ENCODE measurements around the gene THSD7B.

Gene THSD7B

DNA sequence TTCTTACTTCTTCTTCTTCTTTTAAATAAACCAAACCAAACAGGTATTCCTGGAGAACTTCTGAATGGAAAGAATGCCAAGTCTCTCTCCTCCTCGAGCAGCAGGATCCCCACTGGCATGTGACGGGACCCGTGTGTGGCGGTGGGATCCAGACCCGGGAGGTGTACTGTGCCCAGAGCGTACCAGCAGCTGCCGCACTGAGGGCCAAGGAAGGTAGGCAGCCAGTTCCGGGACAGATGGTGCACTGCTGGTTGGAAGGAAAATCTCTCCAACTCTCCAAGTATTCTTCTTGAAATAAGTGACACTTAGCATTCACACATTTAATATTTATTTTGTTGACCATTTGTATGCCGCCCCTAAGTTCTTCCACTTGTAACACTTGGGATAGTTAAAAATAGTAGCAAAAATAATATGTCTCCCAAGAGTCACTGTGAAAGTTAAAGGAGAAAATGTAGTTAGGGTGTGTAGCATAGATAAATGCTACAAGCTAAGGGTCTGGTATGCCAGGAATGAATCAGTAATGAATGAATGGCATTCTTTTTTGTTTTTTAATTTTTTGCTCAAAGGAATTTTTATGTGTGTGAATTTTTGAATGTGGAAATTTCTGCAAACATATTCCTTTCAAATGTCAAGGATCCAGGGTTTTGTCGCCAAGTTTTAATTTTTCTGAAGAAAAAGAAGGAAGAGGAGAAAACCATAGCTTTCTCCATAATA is 349.9 kb downstream of the THSD7B start:
- no peak for DNase-seq (ENCODE audit: low read depth, low spot score)

DNA sequence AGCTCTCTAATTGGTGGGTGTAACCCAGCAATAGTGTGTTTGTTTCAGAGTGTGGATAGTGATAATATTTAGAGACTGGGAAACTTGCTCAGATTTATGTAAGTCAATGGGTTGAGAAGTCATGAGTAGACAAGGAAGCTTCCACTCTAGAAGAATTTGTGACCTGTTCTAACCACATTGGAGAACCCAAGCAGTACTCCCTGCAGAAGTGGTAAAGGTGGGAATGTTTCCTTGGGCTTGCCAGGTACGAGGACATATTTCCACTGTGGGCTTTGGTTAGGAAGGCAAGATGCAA is 350.4 kb downstream of the THSD7B start:
- TF ChIP-seq, protein P1, sequence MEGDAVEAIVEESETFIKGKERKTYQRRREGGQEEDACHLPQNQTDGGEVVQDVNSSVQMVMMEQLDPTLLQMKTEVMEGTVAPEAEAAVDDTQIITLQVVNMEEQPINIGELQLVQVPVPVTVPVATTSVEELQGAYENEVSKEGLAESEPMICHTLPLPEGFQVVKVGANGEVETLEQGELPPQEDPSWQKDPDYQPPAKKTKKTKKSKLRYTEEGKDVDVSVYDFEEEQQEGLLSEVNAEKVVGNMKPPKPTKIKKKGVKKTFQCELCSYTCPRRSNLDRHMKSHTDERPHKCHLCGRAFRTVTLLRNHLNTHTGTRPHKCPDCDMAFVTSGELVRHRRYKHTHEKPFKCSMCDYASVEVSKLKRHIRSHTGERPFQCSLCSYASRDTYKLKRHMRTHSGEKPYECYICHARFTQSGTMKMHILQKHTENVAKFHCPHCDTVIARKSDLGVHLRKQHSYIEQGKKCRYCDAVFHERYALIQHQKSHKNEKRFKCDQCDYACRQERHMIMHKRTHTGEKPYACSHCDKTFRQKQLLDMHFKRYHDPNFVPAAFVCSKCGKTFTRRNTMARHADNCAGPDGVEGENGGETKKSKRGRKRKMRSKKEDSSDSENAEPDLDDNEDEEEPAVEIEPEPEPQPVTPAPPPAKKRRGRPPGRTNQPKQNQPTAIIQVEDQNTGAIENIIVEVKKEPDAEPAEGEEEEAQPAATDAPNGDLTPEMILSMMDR (IDR thresholded peaks at IDR 0.05; ENCODE audit: insufficient read depth, low read length, missing control alignments): no peak
- CTCF ChIA-PET: no interaction called here
- POLR2A ChIA-PET: no interaction called here

More for the DNA sequence above, 349.9 kb downstream of the THSD7B start:
- ChIA-PET CTCF (no interaction called here), POLR2A (no interaction called here)
- H3K4me3 ChIP-seq (ENCODE audit: low read depth, low read length): no peak overlapping the region
- TF ChIP-seq, protein P1 (IDR thresholded peaks at IDR 0.05; ENCODE audit: insufficient read depth, low read length, missing control alignments): no peak

DNA sequence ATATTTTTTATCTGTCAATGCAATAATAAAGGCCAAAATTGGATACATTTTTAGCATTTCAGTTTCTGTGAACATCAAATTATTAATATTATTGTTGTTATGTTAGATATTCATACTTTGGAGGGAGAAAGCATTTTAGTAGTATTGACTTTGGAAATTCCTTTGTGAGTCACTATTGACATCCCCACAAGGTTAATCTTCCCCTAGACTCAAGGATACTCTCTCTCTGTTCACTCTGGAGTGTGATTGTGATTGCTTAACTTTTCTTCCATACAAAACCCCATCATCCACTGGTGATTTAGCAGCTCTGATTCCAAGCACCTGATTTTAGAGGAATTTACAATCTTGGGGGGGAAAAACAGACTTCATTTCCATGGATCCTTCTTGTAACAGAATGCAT is 352.0 kb downstream of the THSD7B start:
- DNase-seq (ENCODE audit: low read depth, low spot score): no peak
- CTCF ChIA-PET: no interaction called here
- no peak overlapping the region for H3K4me3 ChIP-seq (ENCODE audit: low read depth, low read length)
- TF ChIP-seq, protein P1 (IDR thresholded peaks at IDR 0.05; ENCODE audit: insufficient read depth, low read length, missing control alignments): no peak
- POLR2A ChIA-PET: no interaction called here

More for the DNA sequence above, 350.4 kb downstream of the THSD7B start:
- no peak for DNase-seq (ENCODE audit: low read depth, low spot score)
- H3K4me3 ChIP-seq (ENCODE audit: low read depth, low read length): no peak overlapping the region

DNA sequence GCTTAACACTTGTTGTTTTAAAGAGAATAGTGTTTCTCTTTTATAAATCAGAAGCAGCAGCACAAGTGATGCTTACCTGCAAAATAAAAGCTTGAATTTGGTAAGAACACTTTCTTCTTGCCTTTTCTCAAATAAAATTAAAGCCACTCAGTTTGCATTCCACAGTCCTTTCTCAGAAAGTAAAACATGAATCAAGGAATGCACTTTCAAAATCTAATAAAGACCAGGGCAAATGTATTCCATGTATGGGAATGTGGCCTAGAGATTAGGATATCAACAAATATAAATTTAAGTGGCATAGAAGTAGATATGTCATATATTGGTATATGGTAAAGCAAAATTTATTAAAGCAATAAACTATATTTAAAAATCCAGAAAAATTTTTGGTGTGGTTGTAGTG is 352.8 kb downstream of the THSD7B start:
- DNase-seq (ENCODE audit: low read depth, low spot score): no peak
- TF ChIP-seq, protein P1 (IDR thresholded peaks at IDR 0.05; ENCODE audit: insufficient read depth, low read length, missing control alignments): no peak
- CTCF ChIA-PET: no interaction called here
- H3K4me3 ChIP-seq (ENCODE audit: low read depth, low read length): no peak overlapping the region
- POLR2A ChIA-PET: no interaction called here

DNA sequence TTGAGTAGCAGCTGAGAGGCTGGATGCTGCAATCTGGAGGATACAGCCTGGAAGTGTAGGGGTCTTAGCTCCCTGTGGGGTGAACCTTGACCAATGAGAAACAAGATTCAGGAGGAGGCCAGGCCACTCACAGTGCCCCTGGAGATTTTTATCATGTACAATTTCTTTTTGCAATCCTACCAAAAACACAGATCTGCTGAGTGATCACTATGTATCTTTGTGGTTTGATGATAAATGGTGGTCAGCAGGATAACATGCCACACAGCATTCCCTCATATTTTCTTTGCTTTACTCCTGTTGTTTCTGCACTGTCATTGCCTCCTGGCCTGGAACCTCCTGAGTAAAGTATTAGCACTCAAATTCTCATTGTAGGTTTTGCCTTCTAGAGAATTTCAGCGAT is 357.9 kb downstream of the THSD7B start:
- ChIA-PET CTCF (interaction anchor here (1.2 kb wide), 1 partner anchor 50 kb away, joined by 3 read pairs; no protein-coding TSS in a partner anchor), POLR2A (no interaction called here)
- TF ChIP-seq, protein P1 (IDR thresholded peaks at IDR 0.05; ENCODE audit: insufficient read depth, low read length, missing control alignments): no peak
- H3K4me3 ChIP-seq (ENCODE audit: low read depth, low read length): no peak overlapping the region
- no peak for DNase-seq (ENCODE audit: low read depth, low spot score)

DNA sequence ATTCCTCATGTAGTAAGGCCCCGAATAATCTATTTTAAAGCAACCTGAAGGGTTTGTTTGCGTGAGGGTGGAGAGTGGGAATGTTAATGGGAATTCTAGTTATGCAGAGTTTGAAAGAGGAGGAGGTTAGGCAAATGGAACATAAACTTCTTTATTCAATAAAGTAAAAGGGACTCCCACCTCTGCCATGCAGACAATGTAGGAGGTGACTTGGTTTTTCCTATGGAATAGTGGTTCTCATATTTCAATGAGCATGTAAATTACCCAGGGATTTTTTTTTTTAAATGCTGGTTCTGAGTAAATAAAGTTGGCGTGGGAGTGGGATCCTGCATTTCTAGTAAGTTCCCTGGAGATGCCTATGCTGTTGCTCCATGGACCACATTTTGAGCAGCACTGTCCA is 367.9 kb downstream of the THSD7B start:
- CTCF ChIA-PET: interaction anchor here (1.0 kb wide), 1 partner anchor 119 kb away, joined by 3 read pairs; no protein-coding TSS in a partner anchor
- POLR2A ChIA-PET: no interaction called here
- no peak for DNase-seq (ENCODE audit: low read depth, low spot score)
- TF ChIP-seq, protein P1 (IDR thresholded peaks at IDR 0.05; ENCODE audit: insufficient read depth, low read length, missing control alignments): no peak
- no peak overlapping the region for H3K4me3 ChIP-seq (ENCODE audit: low read depth, low read length)

Measured in AG04449 (cell line).